ENCODE data around the gene CDC42EP4. TPM values are rescaled to one million over a fixed set of nuclear protein-coding genes. Genes with fewer than 3 reads are reported as not detected.
"Not testable (repeated sequence)": the region's sequence is repeated elsewhere in the genome, so short reads cannot be mapped to it uniquely, and the experiment has no call there.

CDC42EP4 gene
- total and polyA plus RNA-seq, 4 donors = 15.7 to 31.0 (median 28.0) TPM

GRCh38 chr17:73309727-73310596 is 1.8 kb downstream of the CDC42EP4 start:
- WGBS = 10% methylated on average over 21 of the region's 21 CpGs
- Histone ChIP-seq H3K27me3 (ENCODE audit: control insufficient read depth in 4 of 4, insufficient read depth in 4 of 4, low read length in 3 of 4) (no peaks in the 10 kb centered on the region), H3K9me3 (ENCODE audit: control insufficient read depth in 4 of 4, low read length in 3 of 4) (no peaks in the 10 kb centered on the region), H3K4me1 (ENCODE audit: control insufficient read depth in 4 of 4, insufficient read depth in 4 of 4, low read length in 3 of 4) (peaks cover 14 to 48% (median 30%) of the 10 kb centered on the region in 4 donors), H3K27ac (ENCODE audit: low read depth in 1 of 2, low read length in 2 of 2) (peak overlapping the region; percentile 95 to 96), H3K36me3 (ENCODE audit: control insufficient read depth in 4 of 4, insufficient read depth in 3 of 4, low read depth in 1 of 4, low read length in 3 of 4) (no peaks in the 10 kb centered on the region), H3K9ac (ENCODE audit: low read depth in 1 of 2, low read length in 2 of 2) (peak overlapping the region; percentile 80 to 95), H3K4me3 (ENCODE audit: low read depth in 1 of 3, low read length in 3 of 3) (peak overlapping the region; percentile 60 to 85 (median 84))
- peak; percentile 76 for DNase-seq (ENCODE audit: low spot score)
- TF ChIP-seq EGR1 (IDR thresholded peaks at IDR 0.05; ENCODE audit: low read depth in 2 of 2) = no peak
- no peak for TF ChIP-seq NR2F2 (IDR thresholded peaks at IDR 0.05)
- no peak for TF ChIP-seq RAD21 (IDR thresholded peaks at IDR 0.05)
- TF ChIP-seq GABPA (IDR thresholded peaks at IDR 0.05 in 1 of 2, conservative IDR thresholded peaks at IDR 0.05 in 1 of 2) = no peak
- TF ChIP-seq MAX (IDR thresholded peaks at IDR 0.05) = no peak
- no peak for TF ChIP-seq HNF4G (IDR thresholded peaks at IDR 0.05)
- TF ChIP-seq, protein P1, sequence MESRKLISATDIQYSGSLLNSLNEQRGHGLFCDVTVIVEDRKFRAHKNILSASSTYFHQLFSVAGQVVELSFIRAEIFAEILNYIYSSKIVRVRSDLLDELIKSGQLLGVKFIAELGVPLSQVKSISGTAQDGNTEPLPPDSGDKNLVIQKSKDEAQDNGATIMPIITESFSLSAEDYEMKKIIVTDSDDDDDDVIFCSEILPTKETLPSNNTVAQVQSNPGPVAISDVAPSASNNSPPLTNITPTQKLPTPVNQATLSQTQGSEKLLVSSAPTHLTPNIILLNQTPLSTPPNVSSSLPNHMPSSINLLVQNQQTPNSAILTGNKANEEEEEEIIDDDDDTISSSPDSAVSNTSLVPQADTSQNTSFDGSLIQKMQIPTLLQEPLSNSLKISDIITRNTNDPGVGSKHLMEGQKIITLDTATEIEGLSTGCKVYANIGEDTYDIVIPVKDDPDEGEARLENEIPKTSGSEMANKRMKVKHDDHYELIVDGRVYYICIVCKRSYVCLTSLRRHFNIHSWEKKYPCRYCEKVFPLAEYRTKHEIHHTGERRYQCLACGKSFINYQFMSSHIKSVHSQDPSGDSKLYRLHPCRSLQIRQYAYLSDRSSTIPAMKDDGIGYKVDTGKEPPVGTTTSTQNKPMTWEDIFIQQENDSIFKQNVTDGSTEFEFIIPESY (IDR thresholded peaks at IDR 0.05) = no peak
- no peak for TF ChIP-seq ATF3 (IDR thresholded peaks at IDR 0.05)
- no peak for TF ChIP-seq YY1 (IDR thresholded peaks at IDR 0.05)
- TF ChIP-seq RXRA (IDR thresholded peaks at IDR 0.05) = peak in 1 of 2 donors; percentile 31
- no peak for TF ChIP-seq SP1 (IDR thresholded peaks at IDR 0.05)
- TF ChIP-seq TAF1 (conservative IDR thresholded peaks at IDR 0.05) = no peak
- TF ChIP-seq FOXA2 (IDR thresholded peaks at IDR 0.05) = no peak
- TF ChIP-seq FOXA1 (IDR thresholded peaks at IDR 0.05) = no peak
- TF ChIP-seq HNF4A (conservative IDR thresholded peaks at IDR 0.05) = peak; percentile 37 to 61
- peak; percentile 25 for TF ChIP-seq REST (IDR thresholded peaks at IDR 0.05)
- TF ChIP-seq, protein P2, sequence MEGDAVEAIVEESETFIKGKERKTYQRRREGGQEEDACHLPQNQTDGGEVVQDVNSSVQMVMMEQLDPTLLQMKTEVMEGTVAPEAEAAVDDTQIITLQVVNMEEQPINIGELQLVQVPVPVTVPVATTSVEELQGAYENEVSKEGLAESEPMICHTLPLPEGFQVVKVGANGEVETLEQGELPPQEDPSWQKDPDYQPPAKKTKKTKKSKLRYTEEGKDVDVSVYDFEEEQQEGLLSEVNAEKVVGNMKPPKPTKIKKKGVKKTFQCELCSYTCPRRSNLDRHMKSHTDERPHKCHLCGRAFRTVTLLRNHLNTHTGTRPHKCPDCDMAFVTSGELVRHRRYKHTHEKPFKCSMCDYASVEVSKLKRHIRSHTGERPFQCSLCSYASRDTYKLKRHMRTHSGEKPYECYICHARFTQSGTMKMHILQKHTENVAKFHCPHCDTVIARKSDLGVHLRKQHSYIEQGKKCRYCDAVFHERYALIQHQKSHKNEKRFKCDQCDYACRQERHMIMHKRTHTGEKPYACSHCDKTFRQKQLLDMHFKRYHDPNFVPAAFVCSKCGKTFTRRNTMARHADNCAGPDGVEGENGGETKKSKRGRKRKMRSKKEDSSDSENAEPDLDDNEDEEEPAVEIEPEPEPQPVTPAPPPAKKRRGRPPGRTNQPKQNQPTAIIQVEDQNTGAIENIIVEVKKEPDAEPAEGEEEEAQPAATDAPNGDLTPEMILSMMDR (IDR thresholded peaks at IDR 0.05; ENCODE audit: low read depth, low read length, missing input control) = no peak

DNA sequence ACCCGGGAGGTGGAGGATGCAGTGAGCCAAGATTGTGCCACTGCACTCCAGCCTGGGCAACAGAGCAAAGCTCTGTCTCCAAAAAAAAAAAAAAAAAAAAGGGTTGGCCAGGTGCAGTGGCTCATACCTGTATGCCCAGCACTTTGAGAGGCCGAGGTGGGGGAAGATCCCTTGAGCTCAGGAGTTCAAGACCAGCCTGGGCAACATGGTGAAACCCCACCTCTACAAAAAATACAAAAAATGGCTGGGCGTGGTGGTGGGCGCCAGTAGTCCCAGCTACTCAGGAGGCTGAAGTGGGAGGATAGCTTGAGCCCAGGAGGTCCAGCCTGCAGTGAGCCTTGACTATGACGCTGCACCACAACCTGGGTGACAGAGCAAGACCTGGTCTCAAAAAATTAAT is 2.8 kb downstream of the CDC42EP4 start:
- peaks cover 17 to 53% (median 36%) of the 10 kb centered on the region in 4 donors for H3K4me1 ChIP-seq (ENCODE audit: control insufficient read depth in 4 of 4, insufficient read depth in 4 of 4, low read length in 3 of 4)
- H3K4me3 ChIP-seq (ENCODE audit: low read depth in 1 of 3, low read length in 3 of 3); DNase-seq (ENCODE audit: low spot score); H3K36me3 ChIP-seq (ENCODE audit: control insufficient read depth in 4 of 4, insufficient read depth in 3 of 4, low read depth in 1 of 4, low read length in 3 of 4); H3K9ac ChIP-seq (ENCODE audit: low read depth in 1 of 2, low read length in 2 of 2); H3K9me3 ChIP-seq (ENCODE audit: control insufficient read depth in 4 of 4, low read length in 3 of 4); H3K27me3 ChIP-seq (ENCODE audit: control insufficient read depth in 4 of 4, insufficient read depth in 4 of 4, low read length in 3 of 4): not testable (repeated sequence)
- WGBS = 61% methylated on average over 5 of the region's 5 CpGs
- H3K27ac ChIP-seq (ENCODE audit: low read depth in 1 of 2, low read length in 2 of 2) = peak overlapping the region; percentile 96 to 97
